Keratinocyte (primary cell): ENCODE data around the gene DCP2.

Experiments used
- EZH2 ChIP-seq: IDR thresholded peaks from one replicate; pipeline ENCODE4 v1.6.1; 2012; ENCODE audit warnings: inconsistent platforms, mild to moderate bottlenecking, low read length, moderate library complexity
- TF ChIP-seq, protein P1 (sequence below), 3 experiments: IDR thresholded peaks in 1 of 3; conservative IDR thresholded peaks in 1 of 3; optimal IDR thresholded peaks in 1 of 3; 2 replicates in 2 of 3; 3 replicates in 1 of 3; pipeline versions ENCODE3 to v1.5.1; 2011; ENCODE audit warnings: low read length in 3 of 3, mild to moderate bottlenecking in 3 of 3, moderate library complexity in 2 of 3, control low read depth in 1 of 3, inconsistent platforms in 1 of 3; ENCODE audit not compliant: insufficient read depth in 2 of 3; ENCODE audit errors: extremely low read depth in 1 of 3

DNA sequence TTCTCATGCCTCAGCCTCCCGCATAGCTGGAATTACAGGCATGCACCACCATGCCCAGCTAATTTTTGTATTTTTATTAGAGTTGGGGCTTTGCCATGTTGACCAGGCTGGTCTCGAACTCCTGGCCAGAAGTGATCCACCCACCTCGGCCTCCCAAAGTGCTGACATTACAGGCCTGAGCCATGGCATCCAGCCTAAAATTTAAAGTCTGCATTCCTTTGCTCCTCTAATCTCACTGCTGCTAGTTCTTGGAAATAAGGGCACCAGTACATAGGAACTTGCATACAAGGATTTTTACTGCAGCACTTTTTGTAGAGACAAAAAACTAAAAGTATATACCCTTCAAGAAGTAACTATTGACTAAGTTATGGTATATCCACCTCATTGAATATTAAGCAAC is 20.0 kb upstream of the DCP2 start:
- TF ChIP-seq, protein P1, sequence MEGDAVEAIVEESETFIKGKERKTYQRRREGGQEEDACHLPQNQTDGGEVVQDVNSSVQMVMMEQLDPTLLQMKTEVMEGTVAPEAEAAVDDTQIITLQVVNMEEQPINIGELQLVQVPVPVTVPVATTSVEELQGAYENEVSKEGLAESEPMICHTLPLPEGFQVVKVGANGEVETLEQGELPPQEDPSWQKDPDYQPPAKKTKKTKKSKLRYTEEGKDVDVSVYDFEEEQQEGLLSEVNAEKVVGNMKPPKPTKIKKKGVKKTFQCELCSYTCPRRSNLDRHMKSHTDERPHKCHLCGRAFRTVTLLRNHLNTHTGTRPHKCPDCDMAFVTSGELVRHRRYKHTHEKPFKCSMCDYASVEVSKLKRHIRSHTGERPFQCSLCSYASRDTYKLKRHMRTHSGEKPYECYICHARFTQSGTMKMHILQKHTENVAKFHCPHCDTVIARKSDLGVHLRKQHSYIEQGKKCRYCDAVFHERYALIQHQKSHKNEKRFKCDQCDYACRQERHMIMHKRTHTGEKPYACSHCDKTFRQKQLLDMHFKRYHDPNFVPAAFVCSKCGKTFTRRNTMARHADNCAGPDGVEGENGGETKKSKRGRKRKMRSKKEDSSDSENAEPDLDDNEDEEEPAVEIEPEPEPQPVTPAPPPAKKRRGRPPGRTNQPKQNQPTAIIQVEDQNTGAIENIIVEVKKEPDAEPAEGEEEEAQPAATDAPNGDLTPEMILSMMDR (optimal IDR thresholded peaks at IDR 0.05 in 1 of 3, IDR thresholded peaks at IDR 0.05 in 1 of 3, conservative IDR thresholded peaks at IDR 0.05 in 1 of 3; ENCODE audit: extremely low read depth in 1 of 3, insufficient read depth in 2 of 3, low read length in 3 of 3): no peak
- no peak for TF ChIP-seq EZH2
